Measurements from ENCODE around the gene CDC40. TPM values are rescaled to one million over a fixed set of nuclear protein-coding genes. Genes with fewer than 3 reads are reported as not detected.

CDC40 gene
- total and polyA plus RNA-seq, 9 of the 15 experiments (the other 6 are each of a cell fraction or from before 2014, with no cell fraction given) = 9.7 to 26.3 (median 15.7) TPM

DNA sequence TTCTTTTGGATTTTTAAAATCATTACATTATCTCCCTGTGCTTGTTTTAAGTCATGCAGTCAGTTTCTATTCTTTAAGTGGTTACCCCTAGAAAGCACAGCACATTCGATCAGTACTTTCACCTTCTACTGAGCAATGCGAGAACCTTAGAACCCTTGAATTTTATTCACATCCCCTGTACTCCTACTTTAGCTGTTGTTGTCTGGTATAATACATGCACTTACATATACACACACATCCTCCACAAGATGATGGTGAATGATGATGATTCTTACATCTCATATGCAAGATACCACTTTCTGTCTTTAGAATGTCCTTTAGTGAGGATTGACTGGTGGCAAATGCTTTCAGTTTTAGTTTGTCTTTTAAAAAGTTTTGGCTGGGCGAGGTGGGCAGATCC is 5.7 kb downstream of the CDC40 start:
- no peak overlapping the region for H3K4me3 ChIP-seq
- DNase-seq (ENCODE audit: extremely low read depth in 1 of 4, low spot score in 3 of 4) (no peak), ATAC-seq (no peak), FAIRE-seq (no peak)
- H3K36me3 ChIP-seq (ENCODE audit: control insufficient read depth, insufficient read depth, low read length) = peaks cover 21% of the 10 kb centered on the region
- ChIA-PET POLR2A (interaction anchor here (0.6 kb wide), 1 partner anchor 288 kb away, joined by 3 read pairs; no protein-coding TSS in a partner anchor), CTCF (ENCODE audit: low intra/inter-chr PET ratio) (no interaction called here)
- intact Hi-C loops (cut with micrococcal nuclease) = no loop called here
- no peaks in the 10 kb centered on the region for H3K27me3 ChIP-seq (ENCODE audit: control insufficient read depth in 2 of 2, insufficient read depth in 2 of 2, low read length in 2 of 2)
- no peak overlapping the region for H3K9ac ChIP-seq (ENCODE audit: insufficient read depth in 1 of 2, low read depth in 2 of 2, low read length in 2 of 2)
- H2AFZ ChIP-seq (ENCODE audit: low read depth, low read length) = no peak overlapping the region
- H3K9me3 ChIP-seq (replicated peaks; ENCODE audit: control insufficient read depth, insufficient read depth, low read depth, low read length) = no peaks in the 10 kb centered on the region
- peaks cover 92% of the 10 kb centered on the region for H3K79me2 ChIP-seq (ENCODE audit: control insufficient read depth, insufficient read depth, low read length)
- H3K4me2 ChIP-seq (ENCODE audit: insufficient read depth, low read length) = no peak overlapping the region
- WGBS (ENCODE audit: insufficient coverage, low coverage, missing lambda C conversion rate) = 91% methylated on average over 3 of the region's 3 CpGs
- BruUV-seq (replicated peaks) = no TSS peak
- H3K9me1 ChIP-seq (ENCODE audit: control insufficient read depth, insufficient read depth, low read length) = no peaks in the 10 kb centered on the region
- in situ Hi-C loops (cut with MboI) = loop anchor here (5.0 kb wide), 1 partner anchor 36 kb away; no protein-coding TSS in a partner anchor
- H4K20me1 ChIP-seq (replicated peaks; ENCODE audit: control insufficient read depth, insufficient read depth, low read length) = no peaks in the 10 kb centered on the region; the same call in 1 of the 2 replicates
- no peak overlapping the region for H3K27ac ChIP-seq (ENCODE audit: extremely low read depth, low read depth, low read length)
- H3K4me1 ChIP-seq (replicated peaks in 1 of 2; ENCODE audit: control insufficient read depth in 2 of 2, insufficient read depth in 2 of 2, low read length in 2 of 2) = peaks cover 0 to 12% of the 10 kb centered on the region in 2 experiments; a peak in 3 of 5 replicates
- TF ChIP-seq SMARCC2 (IDR thresholded peaks at IDR 0.05; ENCODE audit: low read depth) = no peak
- TF ChIP-seq, protein P1, sequence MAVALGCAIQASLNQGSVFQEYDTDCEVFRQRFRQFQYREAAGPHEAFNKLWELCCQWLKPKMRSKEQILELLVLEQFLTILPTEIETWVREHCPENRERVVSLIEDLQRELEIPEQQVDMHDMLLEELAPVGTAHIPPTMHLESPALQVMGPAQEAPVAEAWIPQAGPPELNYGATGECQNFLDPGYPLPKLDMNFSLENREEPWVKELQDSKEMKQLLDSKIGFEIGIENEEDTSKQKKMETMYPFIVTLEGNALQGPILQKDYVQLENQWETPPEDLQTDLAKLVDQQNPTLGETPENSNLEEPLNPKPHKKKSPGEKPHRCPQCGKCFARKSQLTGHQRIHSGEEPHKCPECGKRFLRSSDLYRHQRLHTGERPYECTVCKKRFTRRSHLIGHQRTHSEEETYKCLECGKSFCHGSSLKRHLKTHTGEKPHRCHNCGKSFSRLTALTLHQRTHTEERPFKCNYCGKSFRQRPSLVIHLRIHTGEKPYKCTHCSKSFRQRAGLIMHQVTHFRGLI (CRISPR knock-in tag; IDR thresholded peaks at IDR 0.05) = no peak
- TF ChIP-seq GABPA (tag; conservative IDR thresholded peaks at IDR 0.05; ENCODE audit: low read depth) = no peak
- TF ChIP-seq BCL6 (CRISPR knock-in tag; IDR thresholded peaks at IDR 0.05) = no peak
- no peak for TF ChIP-seq ZNF311 (CRISPR knock-in tag; IDR thresholded peaks at IDR 0.05)
- no peak for TF ChIP-seq BCOR (IDR thresholded peaks at IDR 0.05)
- TF ChIP-seq FIP1L1 (IDR thresholded peaks at IDR 0.05; ENCODE audit: low read depth, low read length, poor library complexity, severe bottlenecking) = no peak
- TF ChIP-seq, protein P2, sequence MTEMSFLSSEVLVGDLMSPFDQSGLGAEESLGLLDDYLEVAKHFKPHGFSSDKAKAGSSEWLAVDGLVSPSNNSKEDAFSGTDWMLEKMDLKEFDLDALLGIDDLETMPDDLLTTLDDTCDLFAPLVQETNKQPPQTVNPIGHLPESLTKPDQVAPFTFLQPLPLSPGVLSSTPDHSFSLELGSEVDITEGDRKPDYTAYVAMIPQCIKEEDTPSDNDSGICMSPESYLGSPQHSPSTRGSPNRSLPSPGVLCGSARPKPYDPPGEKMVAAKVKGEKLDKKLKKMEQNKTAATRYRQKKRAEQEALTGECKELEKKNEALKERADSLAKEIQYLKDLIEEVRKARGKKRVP (CRISPR knock-in tag; IDR thresholded peaks at IDR 0.05) = no peak
- no peak for TF ChIP-seq ZNF316 (IDR thresholded peaks at IDR 0.05)
- TF ChIP-seq, protein P3, sequence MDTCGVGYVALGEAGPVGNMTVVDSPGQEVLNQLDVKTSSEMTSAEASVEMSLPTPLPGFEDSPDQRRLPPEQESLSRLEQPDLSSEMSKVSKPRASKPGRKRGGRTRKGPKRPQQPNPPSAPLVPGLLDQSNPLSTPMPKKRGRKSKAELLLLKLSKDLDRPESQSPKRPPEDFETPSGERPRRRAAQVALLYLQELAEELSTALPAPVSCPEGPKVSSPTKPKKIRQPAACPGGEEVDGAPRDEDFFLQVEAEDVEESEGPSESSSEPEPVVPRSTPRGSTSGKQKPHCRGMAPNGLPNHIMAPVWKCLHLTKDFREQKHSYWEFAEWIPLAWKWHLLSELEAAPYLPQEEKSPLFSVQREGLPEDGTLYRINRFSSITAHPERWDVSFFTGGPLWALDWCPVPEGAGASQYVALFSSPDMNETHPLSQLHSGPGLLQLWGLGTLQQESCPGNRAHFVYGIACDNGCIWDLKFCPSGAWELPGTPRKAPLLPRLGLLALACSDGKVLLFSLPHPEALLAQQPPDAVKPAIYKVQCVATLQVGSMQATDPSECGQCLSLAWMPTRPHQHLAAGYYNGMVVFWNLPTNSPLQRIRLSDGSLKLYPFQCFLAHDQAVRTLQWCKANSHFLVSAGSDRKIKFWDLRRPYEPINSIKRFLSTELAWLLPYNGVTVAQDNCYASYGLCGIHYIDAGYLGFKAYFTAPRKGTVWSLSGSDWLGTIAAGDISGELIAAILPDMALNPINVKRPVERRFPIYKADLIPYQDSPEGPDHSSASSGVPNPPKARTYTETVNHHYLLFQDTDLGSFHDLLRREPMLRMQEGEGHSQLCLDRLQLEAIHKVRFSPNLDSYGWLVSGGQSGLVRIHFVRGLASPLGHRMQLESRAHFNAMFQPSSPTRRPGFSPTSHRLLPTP (IDR thresholded peaks at IDR 0.05; ENCODE audit: borderline replicate concordance, extremely low read depth, insufficient read length) = no peak
- TF ChIP-seq, protein P4, sequence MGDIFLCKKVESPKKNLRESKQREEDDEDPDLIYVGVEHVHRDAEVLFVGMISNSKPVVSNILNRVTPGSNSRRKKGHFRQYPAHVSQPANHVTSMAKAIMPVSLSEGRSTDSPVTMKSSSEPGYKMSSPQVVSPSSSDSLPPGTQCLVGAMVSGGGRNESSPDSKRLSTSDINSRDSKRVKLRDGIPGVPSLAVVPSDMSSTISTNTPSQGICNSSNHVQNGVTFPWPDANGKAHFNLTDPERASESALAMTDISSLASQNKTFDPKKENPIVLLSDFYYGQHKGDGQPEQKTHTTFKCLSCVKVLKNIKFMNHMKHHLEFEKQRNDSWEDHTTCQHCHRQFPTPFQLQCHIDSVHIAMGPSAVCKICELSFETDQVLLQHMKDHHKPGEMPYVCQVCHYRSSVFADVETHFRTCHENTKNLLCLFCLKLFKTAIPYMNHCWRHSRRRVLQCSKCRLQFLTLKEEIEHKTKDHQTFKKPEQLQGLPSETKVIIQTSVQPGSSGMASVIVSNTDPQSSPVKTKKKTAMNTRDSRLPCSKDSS (IDR thresholded peaks at IDR 0.05; ENCODE audit: low read depth, partially characterized antibody) = no peak
- no peak for TF ChIP-seq ETS2 (tag; IDR thresholded peaks at IDR 0.05; ENCODE audit: borderline replicate concordance, poor library complexity, severe bottlenecking)
- no peak for TF ChIP-seq HDAC1 (IDR thresholded peaks at IDR 0.05)
- TF ChIP-seq HCFC1 (IDR thresholded peaks at IDR 0.05; ENCODE audit: low read depth, low read length) = no peak
